ENCODE measurements around the gene SCRT2. TPM values are rescaled to one million over a fixed set of nuclear protein-coding genes. Genes with fewer than 3 reads are reported as not detected.
"Not testable (repeated sequence)": the region's sequence is repeated elsewhere in the genome, so short reads cannot be mapped to it uniquely, and the experiment has no call there.

Gene SCRT2
- total RNA-seq (2014; rRNA removed; shearing (Covaris generic)) (not detected in 2 replicates), polyA plus RNA-seq (2016; fragmentation: Nextera tagmentation; extraction: Ambion mirVana) (not detected in 2 replicates)

GRCh38 chr20:675453-676314 is at the start of gene SCRT2:
SCRT2 (minus strand) TSS chr20:675802; CDS start chr20:675601, 201 bp downstream.
- TF ChIP-seq EZH2phosphoT487 (IDR thresholded peaks at IDR 0.05; ENCODE audit: insufficient read depth, low read depth): no peak
- TF ChIP-seq EZH2 (IDR thresholded peaks at IDR 0.05; ENCODE audit: insufficient read depth, poor library complexity, severe bottlenecking): peak; percentile 42
- H3K9ac ChIP-seq: no peak within 1 kb of the TSS
- no peaks in the 10 kb centered on the region for H4K20me1 ChIP-seq (ENCODE audit: insufficient read depth)
- in situ Hi-C loops (cut with MboI): no loop called here
- no peaks in the 10 kb centered on the region for H3F3A ChIP-seq (ENCODE audit: insufficient read depth)
- no peak within 1 kb of the TSS for H2AFZ ChIP-seq
- no peaks in the 10 kb centered on the region for H3K9me2 ChIP-seq (ENCODE audit: insufficient read depth)
- H3K27ac ChIP-seq: no peak within 1 kb of the TSS
- H3K36me3 ChIP-seq (ENCODE audit: low read depth): no peaks in the 10 kb centered on the region
- no peaks in the 10 kb centered on the region for H3K9me3 ChIP-seq (ENCODE audit: low read depth)
- 3% methylated on average over 47 to 52 of the region's 69 CpGs for WGBS, 2 experiments (ENCODE audit: low coverage in 1 of 2, low lambda C conversion rate in 2 of 2, missing lambda C conversion rate in 2 of 2)
- peaks cover 49% of the 10 kb centered on the region for H3K27me3 ChIP-seq (replicated peaks; ENCODE audit: insufficient read depth)
- H3K4me1 ChIP-seq (ENCODE audit: insufficient read depth): no peaks in the 10 kb centered on the region
- H3K4me2 ChIP-seq (ENCODE audit: unreplicated experiment): peak within 1 kb of the TSS; percentile 51
- H3K4me3 ChIP-seq: peak within 1 kb of the TSS; percentile 43; the same call in 1 of the 2 replicates
- no peaks in the 10 kb centered on the region for H3K79me2 ChIP-seq (ENCODE audit: insufficient read depth)
- peak; percentile 83 for DNase-seq

GRCh38 chr20:724797-725196 is 49.2 kb upstream of the SCRT2 start:
- H3K9me3 ChIP-seq (ENCODE audit: low read depth); DNase-seq; H2AFZ ChIP-seq; in situ Hi-C loops (cut with MboI); H3K79me2 ChIP-seq (ENCODE audit: insufficient read depth); H3K27ac ChIP-seq; H3K36me3 ChIP-seq (ENCODE audit: low read depth); H3K4me2 ChIP-seq (ENCODE audit: unreplicated experiment); H3K4me3 ChIP-seq; H3K9ac ChIP-seq; H3K9me2 ChIP-seq (ENCODE audit: insufficient read depth); H3K4me1 ChIP-seq (ENCODE audit: insufficient read depth); H3F3A ChIP-seq (ENCODE audit: insufficient read depth); H4K20me1 ChIP-seq (ENCODE audit: insufficient read depth): not testable (repeated sequence)
- WGBS, 2 experiments (ENCODE audit: low coverage in 1 of 2, low lambda C conversion rate in 2 of 2, missing lambda C conversion rate in 2 of 2): 57 to 60% methylated on average over 7 of the region's 7 CpGs
- H3K27me3 ChIP-seq (replicated peaks; ENCODE audit: insufficient read depth): peaks cover 74% of the 10 kb centered on the region

GRCh38 chr20:723756-724155 is 48.2 kb upstream of the SCRT2 start:
- Histone ChIP-seq H3K27me3 (replicated peaks; ENCODE audit: insufficient read depth) (peaks cover 67% of the 10 kb centered on the region), H3K4me1 (ENCODE audit: insufficient read depth) (no peaks in the 10 kb centered on the region), H4K20me1 (ENCODE audit: insufficient read depth) (no peaks in the 10 kb centered on the region), H3K79me2 (ENCODE audit: insufficient read depth) (no peaks in the 10 kb centered on the region), H3K27ac (no peak overlapping the region), H3K9me2 (ENCODE audit: insufficient read depth) (no peaks in the 10 kb centered on the region), H3K4me2 (ENCODE audit: unreplicated experiment) (no peak overlapping the region), H3K9ac (no peak overlapping the region), H3K4me3 (no peak overlapping the region), H3K36me3 (ENCODE audit: low read depth) (no peaks in the 10 kb centered on the region), H3F3A (ENCODE audit: insufficient read depth) (no peaks in the 10 kb centered on the region), H2AFZ (no peak overlapping the region), H3K9me3 (ENCODE audit: low read depth) (no peaks in the 10 kb centered on the region)
- in situ Hi-C loops (cut with MboI): no loop called here
- 27 to 29% methylated on average over 8 of the region's 8 CpGs for WGBS, 2 experiments (ENCODE audit: low coverage in 1 of 2, low lambda C conversion rate in 2 of 2, missing lambda C conversion rate in 2 of 2)
- no peak for DNase-seq
- TF ChIP-seq EZH2 (IDR thresholded peaks at IDR 0.05; ENCODE audit: insufficient read depth, poor library complexity, severe bottlenecking): no peak
- no peak for TF ChIP-seq EZH2phosphoT487 (IDR thresholded peaks at IDR 0.05; ENCODE audit: insufficient read depth, low read depth)

- in situ Hi-C loops (cut with MboI): no loop called here
- no peaks in the 10 kb centered on the region for H3K9me3 ChIP-seq (ENCODE audit: low read depth)
- H3K36me3 ChIP-seq (ENCODE audit: low read depth): no peaks in the 10 kb centered on the region
- no peak overlapping the region for H3K9ac ChIP-seq
- 57 to 69% methylated on average over 11 of the region's 11 CpGs for WGBS, 2 experiments (ENCODE audit: low coverage in 1 of 2, low lambda C conversion rate in 2 of 2, missing lambda C conversion rate in 2 of 2)
- no peaks in the 10 kb centered on the region for H3F3A ChIP-seq (ENCODE audit: insufficient read depth)
- no peak overlapping the region for H3K4me2 ChIP-seq (ENCODE audit: unreplicated experiment)
- H3K4me1 ChIP-seq (ENCODE audit: insufficient read depth): no peaks in the 10 kb centered on the region
- H3K79me2 ChIP-seq (ENCODE audit: insufficient read depth): no peaks in the 10 kb centered on the region
- no peak overlapping the region for H2AFZ ChIP-seq
- no peak overlapping the region for H3K4me3 ChIP-seq
- H4K20me1 ChIP-seq (ENCODE audit: insufficient read depth): no peaks in the 10 kb centered on the region
- DNase-seq: no peak
- peaks cover 70% of the 10 kb centered on the region for H3K27me3 ChIP-seq (replicated peaks; ENCODE audit: insufficient read depth)
- TF ChIP-seq EZH2 (IDR thresholded peaks at IDR 0.05; ENCODE audit: insufficient read depth, poor library complexity, severe bottlenecking): no peak
- TF ChIP-seq EZH2phosphoT487 (IDR thresholded peaks at IDR 0.05; ENCODE audit: insufficient read depth, low read depth): no peak
- H3K27ac ChIP-seq: no peak overlapping the region
- H3K9me2 ChIP-seq (ENCODE audit: insufficient read depth): no peaks in the 10 kb centered on the region
Measured at GRCh38 chr20:722822-723644, 47.4 kb upstream of the SCRT2 start.

Measured in GM23248 (cell line).